ENCODE measurements around the gene ZFP36L2. TPM values are rescaled to one million over a fixed set of nuclear protein-coding genes. Genes with fewer than 3 reads are reported as not detected.

ZFP36L2 gene
- total RNA-seq, 4 donors from 2014 or later: 81.7 to 117 (median 85.7) TPM

DNA sequence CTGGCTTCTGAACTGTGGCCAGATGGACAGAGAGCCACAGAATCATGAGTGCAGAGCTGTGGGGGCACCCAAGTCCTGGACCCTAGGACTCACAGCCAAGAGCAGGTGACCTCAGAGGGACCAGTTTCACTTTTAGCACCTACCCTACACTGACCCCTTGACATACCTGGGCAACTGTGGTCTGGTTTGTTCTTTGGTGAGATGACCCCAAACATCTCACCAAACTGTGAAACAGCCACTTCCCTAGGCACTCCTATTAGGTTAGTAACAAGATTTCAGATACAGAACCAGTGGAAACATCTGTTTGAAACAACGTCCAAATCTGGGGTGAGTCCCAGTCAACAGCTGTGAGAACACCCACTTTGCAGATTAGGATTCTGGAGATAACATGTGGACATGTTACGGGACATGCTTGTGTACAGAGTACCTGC lies 1.9 kb upstream of the ZFP36L2 start:
- H3K36me3 ChIP-seq: peaks cover 15 to 42% (median 29%) of the 10 kb centered on the region in 4 donors
- 34% methylated on average over 2 of the region's 2 CpGs for WGBS

DNA sequence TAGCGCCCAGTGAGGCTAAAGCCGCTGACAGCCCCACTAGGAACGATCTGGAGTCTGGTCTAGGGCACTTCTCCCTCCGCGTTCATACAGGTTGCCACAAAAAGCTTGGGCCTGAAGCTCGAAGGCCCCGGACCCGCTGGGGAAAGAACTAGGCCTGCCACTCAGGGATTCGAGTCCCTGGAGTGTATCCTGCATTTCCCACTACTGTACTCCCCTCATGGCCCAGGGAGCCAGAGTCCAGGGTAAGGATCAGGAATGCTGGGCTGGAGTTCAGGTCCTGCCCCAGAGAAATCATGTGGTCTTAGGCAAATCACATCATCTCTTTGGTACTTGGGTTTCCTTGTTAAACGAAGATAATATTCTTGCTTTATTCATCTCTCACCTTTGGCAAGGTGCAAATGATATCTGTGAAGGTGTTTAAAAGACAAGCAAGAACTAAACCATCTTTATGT lies 1.4 kb upstream of the ZFP36L2 start:
- H3K36me3 ChIP-seq: peaks cover 15 to 47% (median 32%) of the 10 kb centered on the region in 4 donors
- intact Hi-C loops (cut with DNase I): loop anchor here (2.0 to 5.0 kb wide), 4 partner anchors 141 to 281 kb away; no protein-coding TSS in a partner anchor

More for the DNA sequence above, 1.9 kb upstream of the ZFP36L2 start:
- no peaks in the 10 kb centered on the region for H3K9me3 ChIP-seq
- DNase-seq (ENCODE audit: extremely low spot score): no peak
- H3K27me3 ChIP-seq: no peaks in the 10 kb centered on the region
- intact Hi-C loops (cut with DNase I): loop anchor here (2.0 to 5.0 kb wide), 4 partner anchors 141 to 281 kb away; no protein-coding TSS in a partner anchor
- H3K4me1 ChIP-seq: peaks cover 27 to 54% (median 40%) of the 10 kb centered on the region in 4 donors
- TF ChIP-seq, protein P1, sequence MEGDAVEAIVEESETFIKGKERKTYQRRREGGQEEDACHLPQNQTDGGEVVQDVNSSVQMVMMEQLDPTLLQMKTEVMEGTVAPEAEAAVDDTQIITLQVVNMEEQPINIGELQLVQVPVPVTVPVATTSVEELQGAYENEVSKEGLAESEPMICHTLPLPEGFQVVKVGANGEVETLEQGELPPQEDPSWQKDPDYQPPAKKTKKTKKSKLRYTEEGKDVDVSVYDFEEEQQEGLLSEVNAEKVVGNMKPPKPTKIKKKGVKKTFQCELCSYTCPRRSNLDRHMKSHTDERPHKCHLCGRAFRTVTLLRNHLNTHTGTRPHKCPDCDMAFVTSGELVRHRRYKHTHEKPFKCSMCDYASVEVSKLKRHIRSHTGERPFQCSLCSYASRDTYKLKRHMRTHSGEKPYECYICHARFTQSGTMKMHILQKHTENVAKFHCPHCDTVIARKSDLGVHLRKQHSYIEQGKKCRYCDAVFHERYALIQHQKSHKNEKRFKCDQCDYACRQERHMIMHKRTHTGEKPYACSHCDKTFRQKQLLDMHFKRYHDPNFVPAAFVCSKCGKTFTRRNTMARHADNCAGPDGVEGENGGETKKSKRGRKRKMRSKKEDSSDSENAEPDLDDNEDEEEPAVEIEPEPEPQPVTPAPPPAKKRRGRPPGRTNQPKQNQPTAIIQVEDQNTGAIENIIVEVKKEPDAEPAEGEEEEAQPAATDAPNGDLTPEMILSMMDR (IDR thresholded peaks at IDR 0.05): no peak
- TF ChIP-seq EP300 (IDR thresholded peaks at IDR 0.05) (no peak), POLR2AphosphoS5 (IDR thresholded peaks at IDR 0.05) (no peak)
- peak overlapping the region; percentile 80 to 93 (median 90) for H3K4me3 ChIP-seq
- peak overlapping the region; percentile 97 to 100 (median 98) for H3K27ac ChIP-seq (replicated peaks in 1 of 4)

DNA sequence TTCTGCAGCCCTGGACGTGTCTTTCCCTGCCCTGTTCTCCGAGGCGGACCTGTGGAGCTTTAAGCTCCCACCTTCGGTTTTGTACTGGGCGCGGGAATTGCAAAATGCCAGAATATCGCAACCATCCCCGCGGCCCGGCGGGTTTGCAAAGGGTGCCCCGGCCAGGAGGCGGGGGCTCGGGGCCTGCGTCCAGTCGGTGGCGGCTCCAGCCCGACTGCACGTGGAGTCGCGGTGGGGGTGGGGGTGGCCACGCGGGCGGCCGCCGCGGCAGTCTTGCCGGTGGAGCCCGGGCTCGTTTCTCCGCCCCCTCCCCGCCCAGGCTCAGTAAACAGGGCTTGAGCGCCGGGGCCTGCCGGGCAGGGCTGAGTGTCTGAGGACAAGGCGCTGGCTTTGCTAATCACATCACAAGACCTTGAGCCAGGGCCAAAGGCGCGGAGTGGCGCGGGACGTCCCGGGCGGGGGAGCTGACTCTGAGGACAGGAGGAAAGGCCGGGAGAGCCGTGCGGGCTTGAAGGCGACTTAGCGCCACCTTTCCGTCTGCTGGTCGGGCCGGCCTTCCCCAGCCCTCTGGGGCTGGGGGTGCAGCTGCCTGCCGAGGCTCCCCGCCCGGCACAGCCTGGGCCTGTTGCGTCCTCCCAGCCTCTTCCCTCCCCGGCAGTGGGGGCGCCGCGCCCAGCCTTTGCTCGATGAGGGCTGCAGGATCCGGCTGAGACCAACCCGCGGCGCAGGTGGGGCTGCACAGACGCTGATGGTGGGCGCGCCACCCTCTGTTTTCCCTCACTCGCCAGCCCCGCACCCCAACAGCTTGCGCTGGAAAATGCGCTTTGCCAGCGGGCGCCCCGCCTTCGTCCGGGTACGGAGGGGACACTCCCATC lies 786 bp upstream of the ZFP36L2 start:
- peak; percentile 53 for TF ChIP-seq EP300 (IDR thresholded peaks at IDR 0.05)
- peak in 1 of 2 donors; percentile 92 for TF ChIP-seq POLR2AphosphoS5 (IDR thresholded peaks at IDR 0.05)
- TF ChIP-seq, protein P1 (IDR thresholded peaks at IDR 0.05): peak in 1 of 3 experiments; percentile 54
- TF ChIP-seq POLR2A (IDR thresholded peaks at IDR 0.05; ENCODE audit: low read depth): no peak
- Histone ChIP-seq H3K27me3 (no peaks in the 10 kb centered on the region), H3K4me3 (peak overlapping the region; percentile 80 to 93 (median 90)), H3K36me3 (peaks cover 15 to 54% (median 35%) of the 10 kb centered on the region in 4 donors), H3K4me1 (peaks cover 38 to 58% (median 44%) of the 10 kb centered on the region in 4 donors), H3K9me3 (no peaks in the 10 kb centered on the region), H3K27ac (replicated peaks in 1 of 4) (peak overlapping the region; percentile 97 to 100 (median 98))
- peak; percentile 99 for DNase-seq (ENCODE audit: extremely low spot score)
- 0% methylated on average over 9 of the region's 77 CpGs for WGBS
- intact Hi-C loops (cut with DNase I): loop anchor here (5.0 kb wide), 3 partner anchors 140 to 280 kb away; no protein-coding TSS in a partner anchor

More for the DNA sequence above, 1.4 kb upstream of the ZFP36L2 start:
- no peak for DNase-seq (ENCODE audit: extremely low spot score)
- Histone ChIP-seq H3K9me3 (no peaks in the 10 kb centered on the region), H3K27me3 (no peaks in the 10 kb centered on the region), H3K4me1 (peaks cover 31 to 54% (median 39%) of the 10 kb centered on the region in 4 donors), H3K27ac (replicated peaks in 1 of 4) (peak overlapping the region; percentile 97 to 100 (median 98)), H3K4me3 (peak overlapping the region; percentile 80 to 93 (median 90))
- no peak for TF ChIP-seq EP300 (IDR thresholded peaks at IDR 0.05)
- peak in 1 of 2 donors; percentile 21 for TF ChIP-seq POLR2AphosphoS5 (IDR thresholded peaks at IDR 0.05)
- TF ChIP-seq, protein P1 (IDR thresholded peaks at IDR 0.05): peak in 2 of 3 experiments; percentile 51 to 52
- TF ChIP-seq POLR2A (IDR thresholded peaks at IDR 0.05; ENCODE audit: low read depth): no peak
- WGBS: 11% methylated on average over 10 of the region's 10 CpGs

DNA sequence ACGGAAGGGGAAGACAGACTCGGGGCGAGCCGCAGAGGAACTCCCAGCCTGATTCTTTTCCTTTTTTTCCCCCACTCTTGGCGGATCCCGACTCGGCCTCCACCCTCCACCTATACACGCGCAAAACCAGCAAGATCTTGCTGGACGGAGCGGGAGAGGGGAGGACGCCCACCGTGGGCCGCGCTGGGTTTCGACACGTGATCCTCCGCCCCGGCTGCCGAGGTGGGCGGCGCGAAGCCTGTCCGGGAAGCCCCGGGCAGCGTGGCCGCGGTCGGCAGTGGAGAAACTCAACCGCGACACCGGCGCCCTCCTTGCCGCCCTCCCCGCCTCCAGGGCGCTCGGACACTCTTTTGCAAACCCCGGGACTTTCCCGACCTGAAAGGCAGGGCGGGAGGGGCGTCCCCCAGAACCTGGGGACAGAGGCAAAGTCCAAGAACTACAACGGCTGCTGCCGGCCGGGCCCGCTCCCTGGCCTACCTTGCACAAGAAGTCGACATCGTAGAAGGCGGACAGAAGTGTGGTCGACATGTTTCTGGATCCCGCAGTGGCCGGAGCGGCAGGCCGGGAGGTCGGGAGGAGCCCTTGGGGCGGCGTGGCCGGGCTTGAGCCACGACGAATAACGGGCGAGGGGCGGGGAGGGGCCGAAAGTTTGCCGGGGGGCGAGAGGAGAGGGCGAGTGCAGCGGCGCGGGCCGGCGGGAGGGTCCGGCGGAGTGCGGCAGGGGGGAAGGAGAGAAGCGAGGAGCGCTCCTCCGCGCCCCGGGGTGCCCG lies 433 bp downstream of the ZFP36L2 start:
- intact Hi-C loops (cut with DNase I): loop anchor here (5.0 kb wide), 3 partner anchors 139 to 279 kb away; no protein-coding TSS in a partner anchor
- Histone ChIP-seq H3K36me3 (peaks cover 15 to 47% (median 34%) of the 10 kb centered on the region in 4 donors), H3K27me3 (no peaks in the 10 kb centered on the region), H3K27ac (replicated peaks in 1 of 4) (peak overlapping the region; percentile 97 to 100 (median 98)), H3K9me3 (no peaks in the 10 kb centered on the region), H3K4me1 (peaks cover 46 to 67% (median 51%) of the 10 kb centered on the region in 4 donors), H3K4me3 (peak overlapping the region; percentile 80 to 93 (median 90))
- no peak for DNase-seq (ENCODE audit: extremely low spot score)
- under 1% methylated on average over 25 of the region's 80 CpGs for WGBS
- TF ChIP-seq EP300 (IDR thresholded peaks at IDR 0.05) (no peak), POLR2AphosphoS5 (IDR thresholded peaks at IDR 0.05) (peak in 1 of 2 donors; percentile 65), POLR2A (IDR thresholded peaks at IDR 0.05; ENCODE audit: low read depth) (peak; percentile 90)
